Uterus (tissue), 2 donors: ENCODE data around the gene FBXO11.

ENCODE experiments used
- POLR2A ChIP-seq, 2 donors: fragments of 450-650 bp; IDR thresholded peaks; one replicate each; pipeline ENCODE4 v1.6.1; 2016; ENCODE audit warnings: antibody characterized with exemption in 2 of 2, mild to moderate bottlenecking in 1 of 2, moderate library complexity in 1 of 2
- TF ChIP-seq, protein P1 (sequence below), 4 experiments: fragments of 200-600 bp in 2 of 4; fragments of 450-650 bp in 2 of 4; sonication (generic) in 2 of 4; IDR thresholded peaks; one replicate each; pipeline ENCODE4 v1.5.1; 2016 to 2019; ENCODE audit warnings: antibody characterized with exemption in 4 of 4, mild to moderate bottlenecking in 2 of 4, moderate library complexity in 1 of 4

- TF ChIP-seq, protein P1, sequence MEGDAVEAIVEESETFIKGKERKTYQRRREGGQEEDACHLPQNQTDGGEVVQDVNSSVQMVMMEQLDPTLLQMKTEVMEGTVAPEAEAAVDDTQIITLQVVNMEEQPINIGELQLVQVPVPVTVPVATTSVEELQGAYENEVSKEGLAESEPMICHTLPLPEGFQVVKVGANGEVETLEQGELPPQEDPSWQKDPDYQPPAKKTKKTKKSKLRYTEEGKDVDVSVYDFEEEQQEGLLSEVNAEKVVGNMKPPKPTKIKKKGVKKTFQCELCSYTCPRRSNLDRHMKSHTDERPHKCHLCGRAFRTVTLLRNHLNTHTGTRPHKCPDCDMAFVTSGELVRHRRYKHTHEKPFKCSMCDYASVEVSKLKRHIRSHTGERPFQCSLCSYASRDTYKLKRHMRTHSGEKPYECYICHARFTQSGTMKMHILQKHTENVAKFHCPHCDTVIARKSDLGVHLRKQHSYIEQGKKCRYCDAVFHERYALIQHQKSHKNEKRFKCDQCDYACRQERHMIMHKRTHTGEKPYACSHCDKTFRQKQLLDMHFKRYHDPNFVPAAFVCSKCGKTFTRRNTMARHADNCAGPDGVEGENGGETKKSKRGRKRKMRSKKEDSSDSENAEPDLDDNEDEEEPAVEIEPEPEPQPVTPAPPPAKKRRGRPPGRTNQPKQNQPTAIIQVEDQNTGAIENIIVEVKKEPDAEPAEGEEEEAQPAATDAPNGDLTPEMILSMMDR (IDR thresholded peaks at IDR 0.05), result no peak
- TF ChIP-seq POLR2A (IDR thresholded peaks at IDR 0.05), result no peak
Observed at GRCh38 chr2:47805850-47806249, 100.4 kb downstream of the FBXO11 start.
